Sigmoid colon (tissue), 7 donors: Measurements from ENCODE around the gene ZBTB9. TPM values are rescaled to one million over a fixed set of nuclear protein-coding genes. Genes with fewer than 3 reads are reported as not detected.

ENCODE experiments used
- DNase-seq: peaks from one replicate; pipeline ENCODE4 v3.0.0-alpha.2; 2019
- H3K27ac ChIP-seq, 4 donors: fragments of 200-600 bp; sonication (generic); one replicate each; pipeline ENCODE4 v1.5.1; 2016 to 2019; ENCODE audit warnings: mild to moderate bottlenecking in 1 of 4
- H3K27me3 ChIP-seq, 3 donors: fragments of 200-600 bp; sonication (generic); one replicate each; pipeline ENCODE4 v1.5.1; 2019; ENCODE audit warnings: mild to moderate bottlenecking in 1 of 3
- H3K36me3 ChIP-seq, 4 donors: fragments of 200-600 bp; sonication (generic); one replicate each; pipeline ENCODE4 v1.5.1; 2016 to 2019
- H3K4me1 ChIP-seq, 4 donors: fragments of 200-600 bp; sonication (generic); one replicate each; pipeline ENCODE4 v1.5.1; 2017 to 2019
- H3K4me3 ChIP-seq, 4 donors: fragments of 200-600 bp; sonication (generic); one replicate each; pipeline ENCODE4 v1.5.1; 2017 to 2019; ENCODE audit warnings: mild to moderate bottlenecking in 2 of 4, moderate library complexity in 1 of 4
- H3K9me3 ChIP-seq, 4 donors: fragments of 200-600 bp in 3 of 4; sonication (generic) in 3 of 4; one replicate each; pipeline versions ENCODE4 v1.5.1 to v1.6.1; 2013 to 2019
- CTCF ChIP-seq, 4 experiments: fragments of 450-650 bp in 3 of 4; fragments of 200-600 bp in 1 of 4; IDR thresholded peaks; one replicate each; pipeline ENCODE4 v1.5.1; 2016 to 2019; ENCODE audit warnings: antibody characterized with exemption in 4 of 4, mild to moderate bottlenecking in 3 of 4, moderate library complexity in 2 of 4
- EP300 ChIP-seq, 4 donors: sonication (generic); formaldehyde crosslinking; IDR thresholded peaks; one replicate each; pipeline ENCODE4 v1.6.1; 2017; ENCODE audit warnings: antibody characterized with exemption in 4 of 4
- POLR2A ChIP-seq, 2 donors: fragments of 450-650 bp; IDR thresholded peaks; one replicate each; pipeline ENCODE4 v1.6.1; 2016; ENCODE audit warnings: antibody characterized with exemption in 2 of 2, mild to moderate bottlenecking in 2 of 2, moderate library complexity in 2 of 2
- POLR2AphosphoS5 ChIP-seq, 4 donors: sonication (generic); formaldehyde crosslinking; IDR thresholded peaks; one replicate each; pipeline ENCODE4 v1.6.1; 2017; ENCODE audit warnings: antibody characterized with exemption in 4 of 4
- WGBS, 2 donors: extraction: QIAGEN DNeasy Blood & Tissue Kit; methylation state at CpG; one replicate each; pipeline ENCODE4 v1.1.7; 2013; 5-methylcytosine and 5-hydroxymethylcytosine counted together
- intact Hi-C: fragments of 100-400 bp; cut with DNase I; formaldehyde crosslinking; loops from one replicate; pipeline ENCODE4 v1.15.1; 2023
- polyA plus RNA-seq, 3 donors: library from polyadenylated mRNA; stranded (reverse); fragments of 200-250 nt; gene quantifications; one replicate each; pipeline ENCODE4 v1.2.3, GENCODE V29; 2013
- total RNA-seq, 4 donors: library from RNA; depleted of rRNA; stranded (reverse); fragments of >200 nt; gene quantifications; one replicate each; pipeline ENCODE4 v1.1.0, GENCODE V29; 2016
- donor health status: healthy with polysubstance abuse.
- donor health status: Bipolar disorder and iron deficiency.
- donor health status: healthy.

The ZBTB9 gene
- total and polyA plus RNA-seq, 7 donors = 0.60 to 4.2 (median 1.5) TPM

- DNase-seq = no peak
- peak overlapping the region; percentile 93 to 100 (median 98) for H3K27ac ChIP-seq
- TF ChIP-seq POLR2AphosphoS5 (IDR thresholded peaks at IDR 0.05) (no peak), POLR2A (IDR thresholded peaks at IDR 0.05) (no peak), CTCF (IDR thresholded peaks at IDR 0.05) (no peak), EP300 (IDR thresholded peaks at IDR 0.05) (no peak)
- no peaks in the 10 kb centered on the region for H3K9me3 ChIP-seq
- WGBS, 2 donors = 93 to 95% methylated on average over 10 of the region's 10 CpGs
- no peaks in the 10 kb centered on the region for H3K27me3 ChIP-seq
- peak overlapping the region in 2 of 4 donors; percentile 86 to 93 for H3K4me3 ChIP-seq
- intact Hi-C loops = loop anchor here (10.0 kb wide), 1 partner anchor 1218 kb away; the partner anchor contains the start of genes GPSM3 and PBX2
- H3K4me1 ChIP-seq = peaks cover 0 to 55% (median 41%) of the 10 kb centered on the region in 4 donors
- peaks cover 12 to 48% (median 29%) of the 10 kb centered on the region in 4 donors for H3K36me3 ChIP-seq
Measured at GRCh38 chr6:33412140-33413009, 42.0 kb upstream of the ZBTB9 start.

- Histone ChIP-seq H3K36me3 (peaks cover 12 to 48% (median 29%) of the 10 kb centered on the region in 4 donors), H3K27ac (peak overlapping the region in 2 of 4 donors; percentile 93 to 97), H3K27me3 (no peaks in the 10 kb centered on the region), H3K4me3 (no peak overlapping the region), H3K4me1 (peaks cover 0 to 58% (median 45%) of the 10 kb centered on the region in 4 donors), H3K9me3 (no peaks in the 10 kb centered on the region)
- intact Hi-C loops = loop anchor here (10.0 kb wide), 1 partner anchor 1219 kb away; the partner anchor contains the start of genes GPSM3 and PBX2
- no peak for DNase-seq
- no peak for TF ChIP-seq POLR2A (IDR thresholded peaks at IDR 0.05)
- TF ChIP-seq POLR2AphosphoS5 (IDR thresholded peaks at IDR 0.05) = no peak
- TF ChIP-seq CTCF (IDR thresholded peaks at IDR 0.05) = no peak
- no peak for TF ChIP-seq EP300 (IDR thresholded peaks at IDR 0.05)
- WGBS, 2 donors = 85 to 89% methylated on average over 14 of the region's 14 CpGs
Measured at GRCh38 chr6:33413241-33414120, 40.9 kb upstream of the ZBTB9 start.

GRCh38 chr6:33414592-33415271, 39.6 kb upstream of the ZBTB9 start:
- 75% methylated on average over 12 of the region's 12 CpGs for WGBS, 2 donors
- Histone ChIP-seq H3K36me3 (peaks cover 12 to 48% (median 29%) of the 10 kb centered on the region in 4 donors), H3K4me1 (peaks cover 0 to 66% (median 55%) of the 10 kb centered on the region in 4 donors), H3K9me3 (no peaks in the 10 kb centered on the region), H3K27me3 (no peaks in the 10 kb centered on the region), H3K4me3 (no peak overlapping the region), H3K27ac (peak overlapping the region in 1 of 4 donors; percentile 97)
- intact Hi-C loops = loop anchor here (5.0 to 10.0 kb wide), 2 partner anchors 442 to 1220 kb away; partner anchors contain the start of genes GPSM3 and PBX2
- DNase-seq = no peak
- TF ChIP-seq POLR2AphosphoS5 (IDR thresholded peaks at IDR 0.05) = no peak
- TF ChIP-seq CTCF (IDR thresholded peaks at IDR 0.05) = no peak
- TF ChIP-seq POLR2A (IDR thresholded peaks at IDR 0.05) = no peak
- no peak for TF ChIP-seq EP300 (IDR thresholded peaks at IDR 0.05)

- H3K27ac ChIP-seq = peak overlapping the region in 3 of 4 donors; percentile 93 to 97 (median 95)
Measured at GRCh38 chr6:33415831-33416230, 38.5 kb upstream of the ZBTB9 start.

More at GRCh38 chr6:33415831-33416230, 38.5 kb upstream of the ZBTB9 start:
- no peaks in the 10 kb centered on the region for H3K9me3 ChIP-seq
- H3K27me3 ChIP-seq = no peaks in the 10 kb centered on the region
- H3K4me1 ChIP-seq = peaks cover 0 to 66% (median 57%) of the 10 kb centered on the region in 4 donors
- intact Hi-C loops = loop anchor here (5.0 to 10.0 kb wide), 2 partner anchors 444 to 1221 kb away; partner anchors contain the start of genes GPSM3 and PBX2
- no peak overlapping the region for H3K4me3 ChIP-seq
- WGBS, 2 donors = 84 to 86% methylated on average over 9 of the region's 9 CpGs
- peaks cover 12 to 48% (median 29%) of the 10 kb centered on the region in 4 donors for H3K36me3 ChIP-seq
- no peak for TF ChIP-seq POLR2AphosphoS5 (IDR thresholded peaks at IDR 0.05)
- no peak for TF ChIP-seq EP300 (IDR thresholded peaks at IDR 0.05)
- no peak for TF ChIP-seq POLR2A (IDR thresholded peaks at IDR 0.05)
- TF ChIP-seq CTCF (IDR thresholded peaks at IDR 0.05) = no peak
- no peak for DNase-seq
